Motor neuron (in vitro differentiated cells): ENCODE measurements around the gene ATF1. TPM values are rescaled to one million over a fixed set of nuclear protein-coding genes. Genes with fewer than 3 reads are reported as not detected.
A peak's percentile ranks its signal among the peaks of the same experiment; 100 is the strongest.
"Not testable (repeated sequence)": the region's sequence is repeated elsewhere in the genome, so short reads cannot be mapped to it uniquely, and the experiment has no call there.

ENCODE experiments used
- ATAC-seq, 8 experiments: fragments of 200-7000 bp; cut with Tn5 transposase; replicated peaks in 6 of 8; 2 replicates each; pipeline ENCODE4 v1.8.0; 2021; ENCODE audit warnings: mild to moderate bottlenecking in 8 of 8, moderate library complexity in 8 of 8
- H3K27ac ChIP-seq, 2 donors: fragments of 250-450 bp; sonication (Bioruptor Pico); 2 replicates each; pipeline ENCODE4 v1.9.0; 2021; ENCODE audit warnings: antibody characterized with exemption in 2 of 2, mild to moderate bottlenecking in 2 of 2, moderate library complexity in 1 of 2
- H3K4me1 ChIP-seq, 2 donors: fragments of 250-450 bp; sonication (Bioruptor Pico); replicated peaks in 1 of 2; 2 replicates each; pipeline ENCODE4 v1.6.1; 2021; ENCODE audit warnings: antibody characterized with exemption in 2 of 2, mild to moderate bottlenecking in 2 of 2, moderate library complexity in 1 of 2
- H3K4me3 ChIP-seq, 5 donors: fragments of 250-450 bp; sonication (Bioruptor Pico); 2 replicates each; pipeline ENCODE4 v1.9.0; 2021; ENCODE audit warnings: antibody characterized with exemption in 5 of 5, mild to moderate bottlenecking in 5 of 5, moderate library complexity in 4 of 5
- WGBS, 10 experiments: fragments of 450-650 bp; shearing (Covaris generic); methylation state at CpG; one replicate each; pipeline ENCODE4 v1.0.0; 2022; 5-methylcytosine and 5-hydroxymethylcytosine counted together
- in situ Hi-C, 9 experiments: fragments of 400-800 bp; cut with MboI; loops; one replicate each; pipeline ENCODE4 v1.15.0; 2021; ENCODE audit warnings: low sequenced_read_pairs in 9 of 9, low pct_unique_long_range_greater_than_20kb in 2 of 9; ENCODE audit not compliant: unreplicated experiment in 9 of 9
- total RNA-seq, 8 experiments: library from RNA; unstranded; fragments of 300-600 nt; gene quantifications; 2 replicates each; pipeline versions ENCODE4 v1.2.3 to v1.2.4, GENCODE V29; 2022

ATF1 gene
- total RNA-seq, 8 experiments from 2014 or later = 8.4 to 24.3 (median 15.0) TPM

- WGBS, 10 experiments = 82 to 100% (median 100%) methylated on average over 1 to 3 of the region's 3 CpGs; no CpG with 5 or more reads in 3 of the 10 experiments
- in situ Hi-C loops = no loop called here
- Histone ChIP-seq H3K4me1 (no peaks in the 10 kb centered on the region), H3K27ac (no peak overlapping the region), H3K4me3 (no peak overlapping the region)
- no peak for ATAC-seq
Observed at GRCh38 chr12:50785406-50786001, 21.6 kb downstream of the ATF1 start.

- ATAC-seq = peak in 3 of 8 experiments; percentile 97 to 98 (median 97)
- 50 to 100% (median 92%) methylated on average over 1 to 3 of the region's 3 CpGs; no CpG with 5 or more reads in 2 of the 10 experiments for WGBS, 10 experiments
- in situ Hi-C loops = no loop called here
Observed at GRCh38 chr12:50786498-50787231, 22.8 kb downstream of the ATF1 start.

DNA sequence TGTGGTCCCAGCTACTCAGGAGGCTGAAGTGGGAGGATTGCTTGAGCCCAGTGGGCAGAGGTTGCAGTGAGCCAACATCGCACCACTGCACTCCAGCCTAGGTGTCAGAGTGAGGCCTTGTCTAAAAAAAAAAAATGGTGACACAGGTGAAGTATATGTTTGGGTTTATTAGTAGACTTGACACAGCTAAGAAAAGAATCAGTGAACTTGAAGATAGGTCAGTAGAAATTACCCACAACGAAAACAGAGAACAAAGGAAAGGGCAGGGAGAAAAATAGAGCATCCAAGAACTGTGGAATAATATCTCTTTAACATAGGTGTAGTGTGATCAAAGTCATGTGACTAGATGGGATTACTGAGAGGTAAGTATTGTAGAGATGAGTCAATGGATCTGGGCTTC lies 23.7 kb downstream of the ATF1 start:
- Histone ChIP-seq H3K27ac (no peak overlapping the region), H3K4me3 (no peak overlapping the region), H3K4me1 (no peaks in the 10 kb centered on the region)
- in situ Hi-C loops = no loop called here
- 92 to 100% (median 100%) methylated on average over 1 to 2 of the region's 2 CpGs; no CpG with 5 or more reads in 1 of the 10 experiments for WGBS, 10 experiments
- no peak for ATAC-seq

More at GRCh38 chr12:50786498-50787231, 22.8 kb downstream of the ATF1 start:
- Histone ChIP-seq H3K27ac (no peak overlapping the region), H3K4me3 (no peak overlapping the region), H3K4me1 (no peaks in the 10 kb centered on the region)

GRCh38 chr12:50788561-50788960 lies 24.7 kb downstream of the ATF1 start:
- no peak overlapping the region for H3K4me3 ChIP-seq
- no peaks in the 10 kb centered on the region for H3K4me1 ChIP-seq
- H3K27ac ChIP-seq = no peak overlapping the region
- no peak for ATAC-seq
- in situ Hi-C loops = no loop called here
- 56 to 100% (median 100%) methylated on average over 1 to 3 of the region's 3 CpGs; no CpG with 5 or more reads in 2 of the 10 experiments for WGBS, 10 experiments

- Histone ChIP-seq H3K4me3 (no peak overlapping the region), H3K27ac (no peak overlapping the region), H3K4me1 (no peaks in the 10 kb centered on the region)
- no peak for ATAC-seq
- in situ Hi-C loops = no loop called here
- 60 to 100% (median 90%) methylated on average over 2 to 4 of the region's 5 CpGs; no CpG with 5 or more reads in 3 of the 10 experiments for WGBS, 10 experiments
Observed at GRCh38 chr12:50790081-50790480, 26.2 kb downstream of the ATF1 start.

DNA sequence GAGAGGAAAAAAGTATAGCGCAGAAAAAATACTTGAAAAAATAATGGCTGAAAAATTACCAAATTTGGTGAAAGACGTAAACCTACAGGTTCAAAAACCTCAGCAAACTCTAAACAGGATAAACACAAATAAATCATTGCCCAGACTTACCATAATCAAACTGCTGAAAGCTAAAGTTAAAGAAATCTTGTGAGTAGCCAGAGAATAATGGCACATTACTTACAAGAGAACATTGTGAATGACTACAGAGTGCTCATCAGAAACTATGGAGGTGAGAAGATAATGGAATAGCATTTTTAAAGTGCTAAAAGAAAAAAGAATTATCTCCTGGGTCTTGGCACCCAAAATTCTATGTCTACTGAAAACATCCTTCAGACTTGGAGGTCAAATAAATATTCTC lies 36.0 kb downstream of the ATF1 start:
- ATAC-seq = no peak
- in situ Hi-C loops = loop anchor here in 2 of 9 experiments (25.0 kb wide), 2 partner anchors 212 to 537 kb away; partner anchors contain the start of gene CELA1 (in 2 of the 2)
- no peak overlapping the region for H3K4me3 ChIP-seq
- no peak overlapping the region for H3K27ac ChIP-seq
- 85 to 100% (median 97%) methylated on average over 1 to 2 of the region's 2 CpGs for WGBS, 10 experiments
- H3K4me1 ChIP-seq = no peaks in the 10 kb centered on the region

DNA sequence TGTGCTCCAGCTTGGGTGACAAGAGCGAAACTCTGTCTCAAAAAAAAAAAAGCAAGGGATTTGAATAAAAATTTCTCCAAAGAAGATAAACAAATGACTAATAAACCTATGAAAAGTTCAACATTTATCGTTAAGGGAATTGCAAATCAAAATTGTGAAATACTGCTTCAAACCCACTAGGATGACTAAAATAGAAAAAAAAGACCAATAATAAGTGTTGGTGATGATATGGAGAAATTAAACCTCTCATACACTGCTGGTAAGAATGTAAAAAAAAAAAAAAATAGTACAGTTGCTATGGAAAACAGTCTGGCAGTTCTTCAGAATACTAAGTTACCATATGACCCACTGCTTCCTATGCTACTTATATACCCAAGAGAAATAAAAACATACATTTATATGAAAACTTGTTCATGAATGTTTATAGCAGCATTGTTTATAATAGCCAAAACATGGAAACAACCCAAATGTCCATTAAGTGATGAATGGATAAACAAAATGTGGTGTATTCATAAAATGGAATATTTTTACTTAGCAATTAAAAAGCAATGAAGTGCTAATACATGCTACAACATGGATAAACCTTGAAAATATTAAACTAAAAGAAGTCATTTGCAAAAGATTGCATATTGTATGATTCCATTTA lies 39.5 kb downstream of the ATF1 start:
- H3K4me3 ChIP-seq = no peak overlapping the region
- in situ Hi-C loops = loop anchor here in 2 of 9 experiments (25.0 kb wide), 2 partner anchors 209 to 534 kb away; partner anchors contain the start of gene CELA1 (in 2 of the 2)
- no peaks in the 10 kb centered on the region for H3K4me1 ChIP-seq
- H3K27ac ChIP-seq = no peak overlapping the region
- WGBS, 10 experiments = 45 to 100% (median 96%) methylated on average over 1 to 2 of the region's 2 CpGs; no CpG with 5 or more reads in 1 of the 10 experiments
- ATAC-seq = no peak

DNA sequence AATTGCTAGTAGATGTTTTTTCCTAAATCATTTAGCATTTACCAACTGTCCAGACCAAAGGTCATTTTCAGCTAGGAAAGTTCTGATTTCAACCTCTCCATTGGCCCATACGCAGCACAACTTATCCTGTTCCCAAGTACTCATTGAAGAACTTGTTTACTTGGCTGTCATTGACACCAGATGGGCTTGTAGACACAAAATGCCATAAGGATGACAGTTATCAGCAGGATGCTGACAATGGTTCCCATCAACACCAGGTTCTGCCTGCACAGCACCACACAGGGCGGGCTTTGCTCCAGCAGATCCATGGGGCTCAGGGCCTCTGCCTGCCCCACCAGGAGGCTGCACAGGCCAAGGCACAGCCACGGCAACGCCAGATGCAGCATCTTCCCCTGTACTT lies 42.3 kb downstream of the ATF1 start:
- Histone ChIP-seq H3K27ac (no peak overlapping the region), H3K4me1 (no peaks in the 10 kb centered on the region), H3K4me3 (no peak overlapping the region)
- in situ Hi-C loops = loop anchor here in 2 of 9 experiments (25.0 kb wide), 2 partner anchors 206 to 531 kb away; partner anchors contain the start of gene CELA1 (in 2 of the 2)
- no peak for ATAC-seq
- 80 to 100% (median 96%) methylated on average over 1 to 3 of the region's 4 CpGs; no CpG with 5 or more reads in 6 of the 10 experiments for WGBS, 10 experiments

DNA sequence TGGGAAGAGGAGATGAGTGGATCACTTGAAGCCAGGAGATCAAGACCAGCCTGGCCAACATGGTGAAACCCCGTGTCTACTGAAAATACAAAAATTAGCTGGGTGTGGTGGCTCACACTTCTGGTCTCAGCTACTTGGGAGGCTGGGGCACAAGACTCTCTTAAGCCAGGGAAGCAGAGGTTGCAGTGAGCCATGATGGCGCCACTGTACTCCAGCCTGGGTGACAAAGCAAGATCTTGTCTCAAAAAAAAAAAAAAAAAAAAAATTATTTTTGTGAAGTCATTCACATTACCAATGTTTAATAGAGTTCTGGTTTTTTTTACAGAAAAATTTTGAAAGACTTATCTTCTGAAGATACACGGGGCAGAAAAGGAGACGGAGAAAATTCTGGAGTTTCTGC lies 45.2 kb downstream of the ATF1 start:
- not testable (repeated sequence) for ATAC-seq, H3K4me1 ChIP-seq, H3K27ac ChIP-seq, H3K4me3 ChIP-seq
- in situ Hi-C loops = loop anchor here in 2 of 9 experiments (25.0 kb wide), 2 partner anchors 203 to 528 kb away; partner anchors contain the start of gene CELA1 (in 2 of the 2)
- 92 to 100% (median 96%) methylated on average over 1 to 4 of the region's 4 CpGs; no CpG with 5 or more reads in 1 of the 10 experiments for WGBS, 10 experiments

- not testable (repeated sequence) for H3K4me1 ChIP-seq, H3K4me3 ChIP-seq, ATAC-seq, H3K27ac ChIP-seq
- 20 to 100% (median 93%) methylated on average over 1 to 5 of the region's 7 CpGs; no CpG with 5 or more reads in 4 of the 10 experiments for WGBS, 10 experiments
- in situ Hi-C loops = loop anchor here in 2 of 9 experiments (25.0 kb wide), 2 partner anchors 197 to 522 kb away; partner anchors contain the start of gene CELA1 (in 2 of the 2)
Observed at GRCh38 chr12:50814921-50815320, 51.0 kb downstream of the ATF1 start.

DNA sequence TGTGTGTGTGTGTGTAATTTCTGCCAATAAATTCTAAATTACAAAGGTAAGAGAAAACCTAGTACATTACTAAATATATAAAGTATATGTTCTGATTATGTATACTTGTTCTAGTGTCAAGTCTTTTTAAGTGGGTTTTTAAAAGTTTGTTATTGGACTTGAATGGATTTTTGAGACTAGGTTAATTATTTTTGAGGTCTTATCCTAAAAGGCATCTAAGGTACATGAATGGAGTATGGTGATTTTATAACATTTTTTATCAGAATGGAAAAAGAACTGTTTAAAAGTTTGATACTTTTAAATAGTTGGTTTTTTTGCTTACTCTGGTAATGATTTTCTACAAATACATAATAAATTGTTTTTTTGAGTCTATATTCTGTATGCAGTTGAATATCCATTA lies 56.3 kb downstream of the ATF1 start:
- Histone ChIP-seq H3K4me3 (no peak overlapping the region), H3K27ac (no peak overlapping the region), H3K4me1 (no peaks in the 10 kb centered on the region)
- no peak for ATAC-seq
- in situ Hi-C loops = loop anchor here in 2 of 9 experiments (25.0 kb wide), 2 partner anchors 192 to 517 kb away; partner anchors contain the start of gene CELA1 (in 2 of the 2)

DNA sequence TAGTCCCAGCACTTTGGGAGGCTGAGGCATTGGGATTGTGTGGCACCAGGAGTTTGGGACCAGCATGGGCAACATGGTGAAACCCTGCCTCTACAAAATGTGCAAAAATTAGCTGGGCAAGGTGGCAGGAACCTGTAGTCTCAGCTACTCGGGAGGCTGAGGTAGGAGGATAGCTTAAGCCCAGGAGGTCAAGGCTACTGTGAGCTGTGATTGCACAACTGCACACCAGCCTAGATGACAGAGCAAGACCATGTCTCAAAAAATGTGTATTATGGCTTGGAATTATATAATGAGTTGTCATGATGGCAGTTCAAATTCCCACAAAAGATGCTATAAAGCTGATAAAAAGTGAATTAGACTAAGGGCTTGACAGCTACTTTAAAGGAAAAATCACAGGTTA lies 58.2 kb downstream of the ATF1 start:
- ATAC-seq = no peak
- WGBS, 10 experiments = 80 to 100% (median 100%) methylated on average over 1 of the region's 1 CpG; no CpG with 5 or more reads in 3 of the 10 experiments
- H3K4me3 ChIP-seq = no peak overlapping the region
- no peaks in the 10 kb centered on the region for H3K4me1 ChIP-seq
- no peak overlapping the region for H3K27ac ChIP-seq
- in situ Hi-C loops = loop anchor here in 2 of 9 experiments (25.0 kb wide), 2 partner anchors 190 to 515 kb away; partner anchors contain the start of gene CELA1 (in 2 of the 2)
